Posterior vena cava (tissue), 2 donors: ENCODE data around the gene TACR1. TPM values are rescaled to one million over a fixed set of nuclear protein-coding genes. Genes with fewer than 3 reads are reported as not detected.
"Not testable (repeated sequence)": the region's sequence is repeated elsewhere in the genome, so short reads cannot be mapped to it uniquely, and the experiment has no call there.

Experiments
- DNase-seq: peaks from one replicate; pipeline ENCODE4 v3.0.0-alpha.2; 2020; ENCODE audit warnings: low spot score
- intact Hi-C, 2 donors: fragments of 100-400 bp; cut with DNase I; formaldehyde crosslinking; loops; one replicate each; pipeline versions ENCODE4 v1.14.1 to v1.14.2; 2022 to 2023
- total RNA-seq, 2 donors: library from RNA; stranded (reverse); fragmentation: NEBNext Ultra II Directional; extraction: Animal tissue kit (Norgen Biotek cat#: 25700); gene quantifications; one replicate each; pipeline ENCODE4 v1.2.1, GENCODE V29; 2021
- donor health status: DM: yes; HTN: yes; CAD: no.
- donor health status: DM: yes; HTN: yes; CAD: no.

TACR1 gene
- total RNA-seq, 2 donors from 2014 or later, result 1.1 to 2.1 TPM

DNA sequence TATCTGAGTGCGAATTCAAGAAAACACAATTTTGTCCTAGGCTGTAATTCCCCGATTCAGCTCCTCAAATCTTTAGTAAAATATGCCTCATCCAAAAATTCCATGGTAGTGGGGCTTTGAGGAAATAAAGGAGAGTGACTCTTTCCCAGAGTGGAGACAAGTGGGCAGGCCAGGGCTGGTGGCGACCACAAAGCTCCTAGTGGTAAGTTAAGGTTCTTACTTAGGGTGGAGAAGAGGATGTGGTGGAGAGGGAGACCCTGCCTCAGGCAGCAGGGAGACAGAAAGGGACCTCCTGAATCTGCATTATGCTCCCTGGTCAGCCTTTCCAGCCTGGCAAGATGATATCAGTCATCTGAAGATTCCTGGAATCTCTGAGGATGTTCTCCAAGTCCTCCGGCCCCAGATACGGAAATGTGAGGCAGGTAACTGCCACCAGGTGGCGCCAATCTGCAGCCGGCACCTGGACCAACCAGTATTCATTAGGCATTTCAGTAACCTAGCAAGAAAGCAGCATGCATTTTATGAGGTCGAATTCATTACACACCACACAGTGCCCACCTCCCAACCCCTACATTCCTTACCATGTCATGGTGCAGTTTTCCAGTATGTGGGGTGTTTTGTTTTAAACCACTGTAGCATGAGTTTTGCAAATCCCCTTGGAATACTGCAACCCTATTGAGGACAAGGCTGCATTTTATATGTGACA lies 134.5 kb downstream of the TACR1 start:
- intact Hi-C loops, result no loop called here
- DNase-seq, result peak; percentile 82

- intact Hi-C loops, result no loop called here
- no peak for DNase-seq
Observed at GRCh38 chr2:75063906-75064305, 135.4 kb downstream of the TACR1 start.

DNA sequence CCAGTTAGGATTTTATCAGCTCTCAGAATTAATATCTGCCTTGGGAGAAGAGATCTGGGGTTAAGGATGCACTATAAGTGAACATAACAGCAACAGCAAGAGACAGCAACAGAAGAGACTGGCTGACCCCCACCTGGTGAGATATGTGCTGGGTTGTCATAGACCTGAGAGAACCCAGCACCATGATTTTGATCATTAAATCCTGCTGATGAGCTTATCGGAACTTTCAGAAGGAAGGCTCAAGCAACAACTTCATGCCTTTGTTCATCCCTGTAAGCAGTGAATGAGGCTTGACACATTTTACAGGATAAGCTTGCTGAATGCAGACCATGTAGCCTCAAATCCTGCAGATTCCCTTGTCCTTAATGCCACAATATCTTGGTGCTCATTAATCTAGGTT lies 140.9 kb downstream of the TACR1 start:
- DNase-seq, result no peak
- intact Hi-C loops, result no loop called here

GRCh38 chr2:75057150-75057549 lies 142.2 kb downstream of the TACR1 start:
- intact Hi-C loops, DNase-seq: not testable (repeated sequence)

GRCh38 chr2:75055820-75056675 lies 143.3 kb downstream of the TACR1 start:
- intact Hi-C loops, result no loop called here
- no peak for DNase-seq

- no peak for DNase-seq
- intact Hi-C loops, result no loop called here
Observed at GRCh38 chr2:75055142-75055819, 144.0 kb downstream of the TACR1 start.

DNA sequence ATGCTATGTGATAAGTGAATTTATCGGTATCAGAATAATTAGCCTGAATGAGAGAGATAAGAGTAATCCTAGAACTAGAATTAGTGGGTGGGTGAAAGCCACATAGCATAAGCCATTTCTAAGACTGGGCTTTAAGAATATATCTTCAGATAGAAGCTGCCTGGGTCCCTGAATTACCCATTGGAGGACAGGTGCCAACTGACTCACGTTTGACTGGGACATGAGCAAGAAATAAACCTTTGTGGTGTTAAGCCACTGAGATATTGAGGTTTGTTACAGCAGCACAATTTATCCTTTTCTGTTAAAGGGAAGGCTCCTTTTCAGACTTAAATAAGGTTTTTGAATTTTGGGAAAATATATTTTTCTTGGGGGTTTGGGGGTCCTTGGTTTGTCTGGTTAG lies 145.0 kb downstream of the TACR1 start:
- DNase-seq, result no peak

GRCh38 chr2:75053484-75054112 lies 145.7 kb downstream of the TACR1 start:
- DNase-seq, result no peak
- intact Hi-C loops, result no loop called here

More for the DNA sequence above, 145.0 kb downstream of the TACR1 start:
- intact Hi-C loops, result no loop called here

DNA sequence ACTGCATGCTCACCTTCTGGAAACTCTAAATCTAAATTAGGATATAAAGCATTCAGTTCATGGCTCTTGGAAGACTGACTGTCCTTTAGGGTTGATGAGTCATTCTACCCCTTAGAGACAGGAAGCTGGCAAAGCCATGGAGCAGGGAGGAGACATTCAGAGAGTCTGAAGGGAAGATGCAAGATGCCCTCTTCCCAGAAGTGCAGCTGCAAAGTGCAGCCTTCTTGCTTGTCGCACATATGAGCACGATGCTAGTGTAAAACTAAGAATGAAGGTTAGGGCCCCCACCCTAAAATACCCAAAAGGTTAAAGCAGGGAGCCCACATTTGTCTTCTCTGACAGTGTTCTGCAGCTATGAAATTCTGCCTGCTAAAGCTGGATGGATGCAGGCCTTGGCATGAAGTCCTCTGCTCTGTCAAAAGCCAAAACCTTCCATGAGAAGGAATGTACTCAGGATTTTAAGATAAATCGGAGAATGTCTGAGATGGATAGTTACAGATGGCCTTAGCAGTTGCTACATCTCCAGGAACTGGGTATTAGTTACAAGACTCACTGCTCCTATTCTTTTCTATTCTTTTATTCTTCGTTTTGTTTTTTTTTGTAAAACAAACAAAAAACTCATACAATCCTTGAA lies 151.2 kb downstream of the TACR1 start:
- DNase-seq, result no peak
- intact Hi-C loops, result no loop called here

- intact Hi-C loops, result no loop called here
- no peak for DNase-seq
Observed at GRCh38 chr2:75047189-75047991, 151.9 kb downstream of the TACR1 start.

GRCh38 chr2:75045526-75046050 lies 153.7 kb downstream of the TACR1 start:
- DNase-seq, result no peak
- intact Hi-C loops, result no loop called here

- intact Hi-C loops, result loop anchor here in 1 of 2 donors (5.0 kb wide), 1 partner anchor 62 kb away; no protein-coding TSS in a partner anchor
- no peak for DNase-seq
Observed at GRCh38 chr2:75044291-75044690, 155.0 kb downstream of the TACR1 start.

- intact Hi-C loops, result loop anchor here in 1 of 2 donors (5.0 kb wide), 1 partner anchor 61 kb away; no protein-coding TSS in a partner anchor
- DNase-seq, result no peak
Observed at GRCh38 chr2:75042823-75043222, 156.5 kb downstream of the TACR1 start.

GRCh38 chr2:75041731-75042600 lies 157.4 kb downstream of the TACR1 start:
- DNase-seq, result no peak
- intact Hi-C loops, result loop anchor here in 1 of 2 donors (5.0 kb wide), 1 partner anchor 60 kb away; no protein-coding TSS in a partner anchor

- intact Hi-C loops, result loop anchor here in 1 of 2 donors (5.0 kb wide), 1 partner anchor 59 kb away; no protein-coding TSS in a partner anchor
- no peak for DNase-seq
Observed at GRCh38 chr2:75041226-75041625, 158.1 kb downstream of the TACR1 start.

DNA sequence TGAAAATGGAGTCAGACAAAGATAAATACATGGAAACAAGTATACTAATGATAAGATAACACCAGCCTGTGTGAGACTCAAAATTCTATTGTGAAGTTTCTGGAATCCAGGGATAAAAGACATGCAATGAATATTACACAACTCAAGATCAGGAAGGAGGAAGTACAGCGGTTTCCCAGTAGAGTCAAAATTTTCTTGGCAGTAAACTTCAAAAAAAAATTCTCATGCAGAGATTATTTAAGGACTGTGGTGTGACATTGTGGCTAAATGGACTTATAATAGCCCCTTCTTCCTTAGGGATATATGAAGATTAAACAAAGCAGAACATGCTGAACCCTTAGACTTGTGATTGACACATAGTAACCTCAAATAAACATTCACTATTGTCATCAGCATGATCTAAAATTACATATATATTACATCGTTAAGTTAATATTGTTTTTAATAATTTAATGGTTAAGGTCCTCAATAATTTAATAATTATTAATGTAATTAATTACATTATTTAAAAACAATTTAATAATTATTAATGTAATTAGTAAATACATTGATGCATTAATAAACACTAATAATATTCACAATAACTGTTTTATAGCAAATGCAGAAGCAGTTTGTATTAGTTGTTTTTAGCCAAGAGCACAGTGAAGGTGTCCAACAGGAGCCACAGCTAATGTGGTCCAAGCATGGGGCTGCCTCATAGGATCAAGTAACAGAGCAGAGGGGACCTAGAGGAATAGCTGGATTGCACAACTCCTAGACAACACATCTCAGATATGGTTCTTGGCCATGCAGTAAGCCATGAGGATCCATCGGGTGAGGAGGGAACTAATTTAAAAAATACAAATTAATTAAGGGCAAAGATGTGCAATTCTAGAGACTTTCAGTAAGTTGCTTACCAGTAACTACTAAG lies 163.6 kb downstream of the TACR1 start:
- intact Hi-C loops, result no loop called here
- no peak for DNase-seq
